OCI-LY7 (cell line): Measurements from ENCODE around the gene SLC39A10. TPM values are rescaled to one million over a fixed set of nuclear protein-coding genes. Genes with fewer than 3 reads are reported as not detected.

Experiments used
- BruUV-seq: library from RNA; stranded (reverse); fragments of 400-500 nt; replicated peaks from 2 replicates; lab custom pipeline; 2021; lab: Mats Ljungman, UMichigan
- CTCF ChIA-PET: fragments of 300-600 bp; sonication (Branson Sonifier 250); formaldehyde crosslinking; loops from one replicate; lab custom pipeline; 2022; ENCODE audit warnings: antibody characterized with exemption; ENCODE audit not compliant: unreplicated experiment; lab: Charles Lee
- POLR2A ChIA-PET: fragments of 300-600 bp; sonication (Branson Sonifier 250); formaldehyde crosslinking; loops from one replicate; lab custom pipeline; 2022; ENCODE audit warnings: antibody characterized with exemption; lab: Charles Lee
- DNase-seq: peaks from one replicate; pipeline ENCODE4 v3.0.0-alpha.2; 2015; ENCODE audit warnings: low spot score
- H2AFZ ChIP-seq: fragments of 200-600 bp; sonication (generic), shearing (Covaris generic); 2 replicates; pipeline ENCODE4 v1.6.1; 2014; ENCODE audit warnings: mild to moderate bottlenecking, antibody characterized with exemption, low read length, moderate library complexity
- H3K27ac ChIP-seq: fragments of 200-600 bp; sonication (generic); 2 replicates; pipeline ENCODE4 v1.5.1; 2014; ENCODE audit warnings: mixed run types, low read depth, mild to moderate bottlenecking, moderate library complexity, low read length, inconsistent platforms; ENCODE audit not compliant: poor library complexity, severe bottlenecking
- H3K36me3 ChIP-seq: fragments of 200-600 bp; sonication (generic); 2 replicates; pipeline ENCODE4 v1.6.1; 2014; ENCODE audit warnings: mild to moderate bottlenecking, antibody characterized with exemption, low read length, moderate library complexity, mixed read lengths; ENCODE audit not compliant: insufficient read depth
- H3K4me1 ChIP-seq: fragments of 200-600 bp; sonication (generic); 2 replicates; pipeline ENCODE4 v1.5.1; 2014; ENCODE audit warnings: mild to moderate bottlenecking, low read length; ENCODE audit not compliant: insufficient read depth, poor library complexity, severe bottlenecking
- H3K4me2 ChIP-seq: fragments of 200-600 bp; sonication (generic); 2 replicates; pipeline ENCODE4 v1.6.1; 2014; ENCODE audit warnings: mild to moderate bottlenecking, low read length
- H3K4me3 ChIP-seq: fragments of 200-600 bp; sonication (generic); 2 replicates; pipeline ENCODE4 v1.5.1; 2014; ENCODE audit warnings: mild to moderate bottlenecking, low read depth, low read length; ENCODE audit not compliant: poor library complexity, severe bottlenecking
- H3K79me2 ChIP-seq: fragments of 200-600 bp; sonication (generic); 2 replicates; pipeline ENCODE4 v1.6.1; 2016; ENCODE audit warnings: low read depth, mild to moderate bottlenecking, low read length, moderate library complexity, mixed read lengths; ENCODE audit not compliant: insufficient read depth
- H3K9me2 ChIP-seq: fragments of 200-600 bp; sonication (generic); 2 replicates; pipeline ENCODE4 v1.6.1; 2016; ENCODE audit warnings: mild to moderate bottlenecking, low read length, mixed read lengths; ENCODE audit not compliant: insufficient read depth
- H3K9me3 ChIP-seq: fragments of 200-600 bp; sonication (generic); 2 replicates; pipeline ENCODE4 v1.6.1; 2014; ENCODE audit warnings: mild to moderate bottlenecking, mixed run types, low read length, mixed read lengths
- H4K20me1 ChIP-seq: fragments of 200-600 bp; sonication (generic); 2 replicates; pipeline ENCODE4 v1.6.1; 2014; ENCODE audit warnings: mild to moderate bottlenecking, antibody characterized with exemption, low read length, moderate library complexity, mixed read lengths; ENCODE audit not compliant: insufficient read depth
- EZH2phosphoT487 ChIP-seq: fragments of 200-600 bp; sonication (generic); IDR thresholded peaks from 2 replicates; pipeline ENCODE4 v1.6.1; 2018; ENCODE audit warnings: low read depth, borderline replicate concordance, mild to moderate bottlenecking, mixed run types, antibody characterized with exemption, low read length, moderate library complexity, mixed read lengths
- intact Hi-C: fragments of 100-400 bp; cut with micrococcal nuclease; formaldehyde crosslinking; loops from one replicate; pipeline ENCODE4 v1.10.0; 2022; ENCODE audit not compliant: unreplicated experiment
- total RNA-seq, 2 experiments: library from RNA; depleted of rRNA in 1 of 2; stranded (reverse); fragments of >200 nt in 1 of 2; shearing (Covaris generic) in 1 of 2; gene quantifications; 2 replicates each; pipeline ENCODE4 v1.2.3, GENCODE V29; 2014 to 2022
- TF ChIP-seq, protein P1 (sequence below): fragments of 200-600 bp; sonication (generic); conservative IDR thresholded peaks from 2 replicates; pipeline ENCODE4 v1.5.1; 2014; ENCODE audit warnings: mild to moderate bottlenecking, antibody characterized with exemption, low read length, moderate library complexity, mixed read lengths

The SLC39A10 gene
- total RNA-seq, 2 experiments from 2014 or later = 14.7 to 31.9 TPM

GRCh38 chr2:195675783-195676427 lies 18.9 kb downstream of the SLC39A10 start:
- H3K4me1 ChIP-seq = no peaks in the 10 kb centered on the region
- H3K36me3 ChIP-seq = peaks cover 10% of the 10 kb centered on the region; the same call in 1 of the 2 replicates
- no peak overlapping the region for H3K4me2 ChIP-seq
- CTCF ChIA-PET = no interaction called here
- H3K9me2 ChIP-seq = no peaks in the 10 kb centered on the region
- H3K27ac ChIP-seq = no peak overlapping the region
- no peak for TF ChIP-seq EZH2phosphoT487
- TF ChIP-seq, protein P1, sequence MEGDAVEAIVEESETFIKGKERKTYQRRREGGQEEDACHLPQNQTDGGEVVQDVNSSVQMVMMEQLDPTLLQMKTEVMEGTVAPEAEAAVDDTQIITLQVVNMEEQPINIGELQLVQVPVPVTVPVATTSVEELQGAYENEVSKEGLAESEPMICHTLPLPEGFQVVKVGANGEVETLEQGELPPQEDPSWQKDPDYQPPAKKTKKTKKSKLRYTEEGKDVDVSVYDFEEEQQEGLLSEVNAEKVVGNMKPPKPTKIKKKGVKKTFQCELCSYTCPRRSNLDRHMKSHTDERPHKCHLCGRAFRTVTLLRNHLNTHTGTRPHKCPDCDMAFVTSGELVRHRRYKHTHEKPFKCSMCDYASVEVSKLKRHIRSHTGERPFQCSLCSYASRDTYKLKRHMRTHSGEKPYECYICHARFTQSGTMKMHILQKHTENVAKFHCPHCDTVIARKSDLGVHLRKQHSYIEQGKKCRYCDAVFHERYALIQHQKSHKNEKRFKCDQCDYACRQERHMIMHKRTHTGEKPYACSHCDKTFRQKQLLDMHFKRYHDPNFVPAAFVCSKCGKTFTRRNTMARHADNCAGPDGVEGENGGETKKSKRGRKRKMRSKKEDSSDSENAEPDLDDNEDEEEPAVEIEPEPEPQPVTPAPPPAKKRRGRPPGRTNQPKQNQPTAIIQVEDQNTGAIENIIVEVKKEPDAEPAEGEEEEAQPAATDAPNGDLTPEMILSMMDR = no peak
- no peak overlapping the region for H3K4me3 ChIP-seq
- no peaks in the 10 kb centered on the region for H3K9me3 ChIP-seq
- POLR2A ChIA-PET = interaction anchor here (0.9 kb wide), 1 partner anchor 374 kb away, joined by 5 read pairs; no protein-coding TSS in a partner anchor
- intact Hi-C loops = no loop called here
- H3K79me2 ChIP-seq = no peaks in the 10 kb centered on the region
- no peak for DNase-seq
- no peaks in the 10 kb centered on the region for H4K20me1 ChIP-seq
- H2AFZ ChIP-seq = no peak overlapping the region
- no TSS peak for BruUV-seq

GRCh38 chr2:195677290-195677689 lies 20.3 kb downstream of the SLC39A10 start:
- intact Hi-C loops = no loop called here
- CTCF ChIA-PET = no interaction called here
- no TSS peak for BruUV-seq
- Histone ChIP-seq H3K4me1 (no peaks in the 10 kb centered on the region), H3K36me3 (peaks cover 12% of the 10 kb centered on the region; the same call in 1 of the 2 replicates), H4K20me1 (no peaks in the 10 kb centered on the region), H3K4me2 (no peak overlapping the region), H3K9me3 (no peaks in the 10 kb centered on the region), H3K4me3 (no peak overlapping the region), H2AFZ (no peak overlapping the region), H3K79me2 (no peaks in the 10 kb centered on the region), H3K27ac (no peak overlapping the region), H3K9me2 (no peaks in the 10 kb centered on the region)
- POLR2A ChIA-PET = interaction anchor here (0.6 to 1.2 kb wide), 3 partner anchors 111 to 700 kb away, joined by 3 to 5 read pairs (median 3); no protein-coding TSS in a partner anchor
- TF ChIP-seq EZH2phosphoT487 = no peak
- TF ChIP-seq, protein P1 = no peak
- DNase-seq = no peak

DNA sequence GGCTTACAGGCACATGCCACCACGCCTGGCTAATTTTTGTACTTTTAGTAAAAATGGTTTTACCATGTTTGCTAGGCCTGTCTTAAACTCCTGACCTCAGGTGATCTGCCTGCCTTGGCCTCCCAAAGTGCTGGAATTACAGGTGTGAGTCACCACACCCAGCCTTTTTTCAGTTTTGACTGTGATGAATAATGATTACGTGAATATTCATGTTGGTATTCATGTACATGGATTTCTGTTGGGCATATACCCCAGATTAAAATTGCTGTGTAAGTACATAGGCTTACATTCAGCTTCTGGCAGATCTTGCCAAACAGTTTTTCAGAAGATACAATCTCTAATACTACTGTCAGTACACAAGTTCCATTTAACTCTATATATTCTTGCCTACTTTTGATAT lies 20.9 kb downstream of the SLC39A10 start:
- H3K4me3 ChIP-seq = no peak overlapping the region
- no peaks in the 10 kb centered on the region for H3K4me1 ChIP-seq
- no peak overlapping the region for H3K4me2 ChIP-seq
- DNase-seq = no peak
- intact Hi-C loops = no loop called here
- no peak overlapping the region for H3K27ac ChIP-seq
- no peaks in the 10 kb centered on the region for H3K9me2 ChIP-seq
- H3K79me2 ChIP-seq = no peaks in the 10 kb centered on the region
- TF ChIP-seq, protein P1 = no peak
- no peak for TF ChIP-seq EZH2phosphoT487
- no peaks in the 10 kb centered on the region for H4K20me1 ChIP-seq
- ChIA-PET CTCF (no interaction called here), POLR2A (interaction anchor here (0.6 to 1.2 kb wide), 2 partner anchors 112 to 701 kb away, joined by 3 read pairs; no protein-coding TSS in a partner anchor)
- H3K9me3 ChIP-seq = no peaks in the 10 kb centered on the region
- BruUV-seq = no TSS peak
- H2AFZ ChIP-seq = no peak overlapping the region
- H3K36me3 ChIP-seq = peaks cover 12% of the 10 kb centered on the region; the same call in 1 of the 2 replicates
